ENCODE measurements around the gene ZNF385C.

ZNF385C gene

GRCh38 chr17:42050393-42051012 lies 47.8 kb downstream of the ZNF385C start, which contains the start of gene C17orf113:
Gene C17orf113, minus strand, starts transcription at chr17:42050601. Its CDS starts 7,225 bp downstream, at chr17:42043376.
- TF ChIP-seq CTCF (IDR thresholded peaks at IDR 0.05; ENCODE audit: low read depth, low read length, missing control alignments) = peak; percentile 37
- peak; percentile 3 for DNase-seq
- Histone ChIP-seq H3K4me3 (ENCODE audit: low read depth, low read length) (peak within 1 kb of the TSS; percentile 45), H3K27me3 (replicated peaks) (peaks cover 39% of the 10 kb centered on the region), H3K36me3 (replicated peaks) (no peaks in the 10 kb centered on the region), H3K27ac (no peak within 1 kb of the TSS)
- in situ Hi-C loops (cut with HindIII; ENCODE audit: low pct_ligation_motif_present, low sequenced_read_pairs) = no loop called here

- H3K27ac ChIP-seq = no peak overlapping the region
These were observed 48.4 kb downstream of the ZNF385C start for GRCh38 chr17:42049834-42050392.

GRCh38 chr17:42047343-42047742 lies 50.9 kb downstream of the ZNF385C start:
- no peak for TF ChIP-seq CTCF (IDR thresholded peaks at IDR 0.05; ENCODE audit: low read depth, low read length, missing control alignments)
- peaks cover 15% of the 10 kb centered on the region for H3K27me3 ChIP-seq (replicated peaks)
- no peaks in the 10 kb centered on the region for H3K36me3 ChIP-seq (replicated peaks)
- no peak for DNase-seq
- no peak overlapping the region for H3K27ac ChIP-seq
- in situ Hi-C loops (cut with HindIII; ENCODE audit: low pct_ligation_motif_present, low sequenced_read_pairs) = no loop called here
- H3K4me3 ChIP-seq (ENCODE audit: low read depth, low read length) = no peak overlapping the region

More at GRCh38 chr17:42049834-42050392, 48.4 kb downstream of the ZNF385C start:
- peaks cover 36% of the 10 kb centered on the region for H3K27me3 ChIP-seq (replicated peaks)
- no peak for TF ChIP-seq CTCF (IDR thresholded peaks at IDR 0.05; ENCODE audit: low read depth, low read length, missing control alignments)
- H3K4me3 ChIP-seq (ENCODE audit: low read depth, low read length) = peak overlapping the region; percentile 45
- in situ Hi-C loops (cut with HindIII; ENCODE audit: low pct_ligation_motif_present, low sequenced_read_pairs) = no loop called here
- H3K36me3 ChIP-seq (replicated peaks) = no peaks in the 10 kb centered on the region
- DNase-seq = no peak

GRCh38 chr17:42045719-42046118 lies 52.6 kb downstream of the ZNF385C start:
- TF ChIP-seq CTCF (IDR thresholded peaks at IDR 0.05; ENCODE audit: low read depth, low read length, missing control alignments) = no peak
- no peaks in the 10 kb centered on the region for H3K36me3 ChIP-seq (replicated peaks)
- no peak overlapping the region for H3K27ac ChIP-seq
- DNase-seq = no peak
- peaks cover 8% of the 10 kb centered on the region for H3K27me3 ChIP-seq (replicated peaks)
- in situ Hi-C loops (cut with HindIII; ENCODE audit: low pct_ligation_motif_present, low sequenced_read_pairs) = no loop called here
- no peak overlapping the region for H3K4me3 ChIP-seq (ENCODE audit: low read depth, low read length)

GRCh38 chr17:42042598-42043319 lies 55.5 kb downstream of the ZNF385C start:
- Histone ChIP-seq H3K27ac (no peak overlapping the region), H3K36me3 (replicated peaks) (no peaks in the 10 kb centered on the region), H3K4me3 (ENCODE audit: low read depth, low read length) (no peak overlapping the region), H3K27me3 (replicated peaks) (no peaks in the 10 kb centered on the region)
- DNase-seq = no peak
- no peak for TF ChIP-seq CTCF (IDR thresholded peaks at IDR 0.05; ENCODE audit: low read depth, low read length, missing control alignments)
- in situ Hi-C loops (cut with HindIII; ENCODE audit: low pct_ligation_motif_present, low sequenced_read_pairs) = no loop called here
